ENCODE results near the gene HMG20A.

HMG20A gene

DNA sequence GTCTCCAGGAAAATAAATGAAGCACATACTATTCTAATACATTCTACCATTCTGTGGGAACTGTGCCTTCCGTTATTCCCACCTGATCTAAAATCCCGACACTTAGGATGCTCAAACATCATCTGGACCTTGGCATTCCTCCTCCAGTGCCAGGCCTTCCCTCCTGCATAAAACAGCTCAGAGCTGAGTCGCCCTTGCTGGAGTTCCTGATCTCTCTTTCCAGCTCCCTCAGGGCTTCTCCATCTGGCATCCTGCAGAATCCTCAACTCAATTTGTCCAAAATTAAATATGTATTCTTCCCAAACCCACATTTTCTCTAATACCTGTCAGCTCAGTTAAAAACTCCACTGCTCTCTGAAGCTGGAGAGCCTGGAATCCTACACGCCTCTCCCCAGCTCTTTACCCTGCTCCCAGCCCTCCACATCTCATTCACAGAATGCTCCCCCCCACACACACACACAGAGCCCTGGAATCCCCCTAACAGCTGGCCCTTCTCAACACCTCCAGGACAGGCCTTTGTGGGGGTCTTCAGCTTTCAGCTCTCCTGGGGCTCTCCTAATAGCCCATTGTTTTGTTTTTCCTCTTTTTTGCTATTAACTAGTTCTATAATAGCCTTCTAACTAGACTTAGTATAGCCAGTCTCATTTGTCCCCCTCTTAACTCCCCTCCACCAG, 78.5 kb downstream of the HMG20A start:
- no peak for DNase-seq (ENCODE audit: low read depth)

DNA sequence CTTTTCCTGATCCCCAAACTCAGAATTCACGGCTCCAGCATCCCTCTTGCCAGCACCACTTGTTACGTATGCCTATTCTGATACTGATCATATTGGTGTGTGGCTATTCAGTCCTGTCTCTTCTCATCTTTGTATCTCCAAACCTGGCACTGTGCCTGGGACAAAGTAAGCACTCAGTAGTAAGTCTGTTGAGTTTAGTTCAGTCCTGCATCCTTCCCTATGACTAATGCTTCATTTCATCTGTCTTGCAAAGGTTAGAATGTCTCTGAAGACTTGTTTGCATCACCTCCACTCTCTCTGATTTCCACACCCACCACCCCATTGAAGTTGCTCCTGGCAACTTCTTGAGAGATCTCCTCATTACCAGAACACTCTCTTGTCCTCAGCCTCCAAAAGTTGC, 80.3 kb downstream of the HMG20A start:
- no peak for DNase-seq (ENCODE audit: low read depth)

DNA sequence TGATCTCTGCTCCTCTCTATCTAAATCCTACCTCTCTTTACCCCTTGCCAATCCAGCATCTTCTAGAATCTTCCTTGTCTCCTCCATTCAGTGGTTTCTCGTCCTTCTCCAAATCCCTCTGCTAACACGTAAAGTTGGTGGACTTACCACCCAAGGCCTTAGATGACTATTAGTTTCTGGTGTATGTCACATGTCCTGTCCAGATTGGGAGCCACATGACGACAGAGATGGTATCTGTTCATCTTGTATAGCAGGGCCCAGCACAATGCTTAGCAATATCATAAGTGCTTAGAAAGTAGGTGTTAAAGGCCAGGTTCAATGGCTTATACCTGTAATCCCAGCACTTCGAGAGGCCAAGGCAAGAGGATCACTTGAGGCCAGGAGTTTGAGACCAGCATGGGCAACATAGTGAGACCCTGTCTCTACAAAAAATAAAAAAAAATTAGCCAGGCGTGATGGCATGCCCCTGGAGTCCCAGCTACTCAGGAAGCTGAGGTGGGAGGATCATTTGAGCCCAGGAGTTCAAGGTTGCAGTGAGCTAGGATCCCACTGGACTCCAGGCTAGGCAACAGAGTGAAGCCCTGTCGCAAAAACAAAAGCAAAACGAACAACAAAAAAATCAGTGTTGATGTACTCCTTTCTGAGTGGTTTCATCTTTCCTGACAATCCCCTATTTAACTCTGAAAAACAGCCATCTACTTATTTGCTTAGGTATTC, 81.8 kb downstream of the HMG20A start:
- DNase-seq (ENCODE audit: low read depth), result no peak

DNA sequence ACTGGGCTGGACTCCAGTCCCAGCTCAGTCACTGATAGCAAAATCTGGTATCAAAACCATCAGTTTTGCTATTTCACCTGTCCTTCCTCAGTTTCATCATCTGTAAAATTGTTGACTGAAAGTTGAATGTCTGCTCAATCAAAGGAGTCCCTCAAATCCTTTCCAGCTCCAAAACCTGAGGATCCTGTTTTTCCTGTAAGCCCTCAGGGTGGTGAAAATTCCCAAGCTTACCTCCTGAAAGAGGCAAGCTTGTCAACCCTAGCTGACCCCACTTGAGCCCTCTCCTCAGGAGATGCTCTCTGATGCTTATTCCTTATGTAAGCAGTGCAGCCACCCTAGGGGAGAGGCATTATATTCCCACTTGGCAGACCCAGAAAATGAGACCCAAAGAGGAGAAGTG, 82.6 kb downstream of the HMG20A start:
- DNase-seq (ENCODE audit: low read depth), result no peak

DNA sequence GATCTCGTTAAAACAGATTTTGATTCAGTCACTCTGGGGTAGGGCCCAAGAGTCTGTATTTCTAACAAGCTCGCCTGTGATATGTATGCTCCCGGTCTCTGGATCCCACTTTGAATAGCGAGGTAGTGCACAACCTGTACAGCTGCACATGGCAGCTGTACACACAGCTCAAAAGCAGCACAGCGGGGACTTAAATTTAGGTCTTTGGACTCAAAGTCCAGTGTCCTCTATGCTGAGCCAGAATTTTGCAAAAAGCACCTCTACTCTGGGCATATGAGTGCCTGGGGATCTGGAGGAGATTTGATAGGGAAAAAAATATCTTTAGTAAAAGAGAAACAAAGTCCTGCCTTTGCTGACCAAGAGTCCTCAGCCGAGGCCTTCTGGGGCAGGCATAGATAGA, 83.1 kb downstream of the HMG20A start:
- no peak for DNase-seq (ENCODE audit: low read depth)

DNA sequence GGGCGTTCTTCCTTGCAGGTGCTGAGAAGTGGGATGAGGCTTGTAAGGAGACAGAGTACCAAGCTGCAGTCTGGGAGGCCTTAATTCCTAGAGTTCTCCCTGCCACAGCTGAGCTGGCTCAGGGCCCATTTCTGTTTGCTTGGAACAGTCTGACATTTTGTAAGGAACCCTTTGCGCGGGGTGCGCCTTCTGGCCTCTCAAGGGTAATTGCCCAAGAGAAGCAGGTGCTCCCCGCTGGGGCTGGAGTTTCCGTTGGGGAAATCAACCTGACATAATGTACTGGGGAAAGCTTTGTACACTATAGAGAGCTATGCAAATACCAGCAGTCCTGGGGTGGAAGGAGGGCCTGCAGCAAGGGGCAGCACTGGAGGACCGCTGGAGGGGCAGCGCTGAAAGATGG, 83.6 kb downstream of the HMG20A start:
- DNase-seq (ENCODE audit: low read depth), result no peak

DNA sequence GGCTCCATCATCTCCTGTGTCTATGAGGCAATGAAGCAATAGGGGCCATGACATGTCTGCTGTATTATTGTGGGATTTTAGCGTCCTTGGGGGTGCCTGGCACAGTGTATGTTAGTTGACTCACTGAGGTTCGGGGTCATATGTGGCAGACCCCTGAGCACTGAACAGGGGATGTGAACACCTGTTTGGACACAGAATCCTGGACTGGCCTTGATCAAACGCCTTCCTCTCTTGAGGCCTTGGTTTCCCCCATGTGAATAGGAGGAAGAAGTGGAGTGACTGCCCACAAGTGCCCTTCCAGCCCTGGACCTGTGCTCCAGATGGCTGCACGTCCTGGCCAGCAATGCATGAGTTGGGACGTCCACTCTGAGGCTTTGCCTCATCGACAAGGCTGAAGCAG, 84.2 kb downstream of the HMG20A start:
- DNase-seq (ENCODE audit: low read depth), result no peak

DNA sequence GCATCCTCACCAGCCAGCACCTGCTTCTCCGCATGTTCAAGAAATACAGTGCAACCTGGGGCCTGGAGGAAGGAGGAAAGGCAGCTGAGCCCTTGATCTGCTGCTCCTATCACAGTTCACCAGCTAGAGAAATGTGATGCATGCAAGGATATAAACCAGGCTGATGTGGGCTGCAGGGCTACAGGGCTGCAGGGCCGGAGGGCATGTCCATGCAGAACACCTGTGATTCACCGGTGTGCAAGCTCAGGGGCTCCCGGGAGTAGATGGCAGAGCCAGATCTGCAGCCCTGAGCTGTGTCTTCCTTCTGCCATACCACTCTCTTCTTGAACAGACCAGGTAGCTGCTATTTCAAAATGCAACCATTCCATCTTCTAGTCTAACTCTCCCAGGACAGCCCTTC, 84.9 kb downstream of the HMG20A start:
- DNase-seq (ENCODE audit: low read depth), result no peak

DNA sequence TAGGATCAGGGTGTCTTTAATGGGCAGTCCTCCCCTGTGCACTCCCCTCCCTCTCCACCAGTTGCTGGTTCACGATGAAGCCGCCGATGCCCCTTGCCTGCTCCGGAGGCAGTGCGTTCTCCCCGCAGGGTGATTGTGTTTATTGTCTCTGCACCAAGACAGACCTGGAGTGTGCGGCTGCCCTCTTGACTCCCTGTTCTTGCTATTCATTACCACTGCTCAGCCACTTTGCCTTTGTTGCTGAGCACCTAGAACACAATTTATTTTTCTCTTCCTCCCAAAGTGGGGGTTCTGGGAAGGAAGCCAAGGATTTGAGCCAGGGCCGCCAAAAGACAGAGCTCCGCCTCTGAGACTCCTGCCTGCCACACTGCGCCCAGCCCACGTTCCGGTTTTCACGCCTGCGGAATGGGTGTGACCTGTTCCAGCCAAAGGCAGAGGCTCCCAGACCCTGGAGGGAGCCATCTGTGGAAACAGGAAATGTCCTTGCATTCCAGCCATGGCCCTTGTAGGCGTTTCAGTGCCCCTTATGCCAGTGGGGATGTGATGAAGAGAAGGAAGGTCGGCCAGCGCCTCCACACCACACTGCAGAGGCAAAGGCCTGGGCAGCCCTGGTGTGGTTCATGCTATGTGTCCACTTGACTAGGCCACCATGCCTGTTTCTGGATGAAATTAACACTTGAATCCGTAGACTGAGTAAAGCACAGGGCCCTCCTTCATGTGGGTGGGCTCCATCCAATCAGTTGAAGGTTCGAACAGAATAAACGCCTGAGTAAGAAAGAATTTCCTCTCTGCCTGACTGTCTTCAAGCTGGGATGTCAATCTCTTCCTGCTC, 85.8 kb downstream of the HMG20A start:
- no peak for DNase-seq (ENCODE audit: low read depth)

DNA sequence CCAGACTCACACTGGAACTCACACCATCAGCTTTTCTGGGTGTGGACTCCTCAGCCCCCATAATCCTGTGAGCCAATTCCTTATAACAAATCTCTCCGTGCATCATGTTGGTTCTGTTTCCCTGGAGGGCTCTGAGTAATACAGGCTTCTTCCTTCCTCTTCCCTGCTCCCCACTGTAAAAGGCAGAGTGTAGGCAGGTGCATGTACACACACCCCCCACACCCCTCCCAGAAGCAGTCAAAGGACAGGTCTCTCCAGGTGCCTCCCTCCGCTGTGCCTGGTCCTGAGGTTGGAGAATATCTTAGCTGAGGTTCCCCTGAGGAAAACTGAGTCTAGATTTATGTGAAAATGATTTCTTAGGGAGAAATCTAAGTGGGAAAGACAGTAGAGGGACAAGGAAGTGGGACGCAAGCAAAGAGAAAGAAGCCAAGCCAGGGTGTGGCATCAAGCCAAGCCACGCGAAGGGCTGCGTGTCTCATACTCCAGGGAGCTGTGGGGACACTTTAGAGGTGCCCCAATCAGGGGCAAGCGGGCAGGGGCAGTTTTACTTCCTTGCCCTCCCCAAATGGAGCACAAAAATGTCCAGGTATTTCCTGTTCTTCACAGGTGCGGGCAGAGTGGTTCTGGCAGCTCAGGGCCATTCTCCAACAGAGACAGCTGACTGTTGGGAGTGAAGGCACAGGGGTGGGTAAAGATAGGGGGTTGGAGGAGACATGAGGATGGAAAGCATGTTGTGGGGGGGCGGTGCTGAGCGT, 86.6 kb downstream of the HMG20A start:
- no peak for DNase-seq (ENCODE audit: low read depth)

DNA sequence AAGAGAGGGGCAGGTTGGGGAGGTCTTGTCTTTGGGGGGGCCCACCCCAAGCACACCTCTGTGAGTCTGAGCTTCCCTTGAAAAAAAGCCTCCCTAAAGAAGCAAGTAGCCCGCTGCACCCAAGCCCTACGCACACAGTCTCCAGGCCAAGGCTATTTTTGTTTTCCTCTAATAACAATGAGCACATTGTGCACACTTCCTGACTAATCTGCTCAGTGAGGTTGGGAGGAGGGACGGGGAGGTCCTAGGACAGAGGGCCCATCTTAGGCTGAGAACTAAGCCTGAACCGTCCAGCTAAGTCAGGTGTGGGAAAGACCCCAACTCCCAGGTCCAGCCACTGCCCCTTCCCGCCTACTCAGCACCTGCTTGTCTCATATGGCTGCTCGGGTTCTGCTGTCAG, 87.2 kb downstream of the HMG20A start:
- no peak for DNase-seq (ENCODE audit: low read depth)

DNA sequence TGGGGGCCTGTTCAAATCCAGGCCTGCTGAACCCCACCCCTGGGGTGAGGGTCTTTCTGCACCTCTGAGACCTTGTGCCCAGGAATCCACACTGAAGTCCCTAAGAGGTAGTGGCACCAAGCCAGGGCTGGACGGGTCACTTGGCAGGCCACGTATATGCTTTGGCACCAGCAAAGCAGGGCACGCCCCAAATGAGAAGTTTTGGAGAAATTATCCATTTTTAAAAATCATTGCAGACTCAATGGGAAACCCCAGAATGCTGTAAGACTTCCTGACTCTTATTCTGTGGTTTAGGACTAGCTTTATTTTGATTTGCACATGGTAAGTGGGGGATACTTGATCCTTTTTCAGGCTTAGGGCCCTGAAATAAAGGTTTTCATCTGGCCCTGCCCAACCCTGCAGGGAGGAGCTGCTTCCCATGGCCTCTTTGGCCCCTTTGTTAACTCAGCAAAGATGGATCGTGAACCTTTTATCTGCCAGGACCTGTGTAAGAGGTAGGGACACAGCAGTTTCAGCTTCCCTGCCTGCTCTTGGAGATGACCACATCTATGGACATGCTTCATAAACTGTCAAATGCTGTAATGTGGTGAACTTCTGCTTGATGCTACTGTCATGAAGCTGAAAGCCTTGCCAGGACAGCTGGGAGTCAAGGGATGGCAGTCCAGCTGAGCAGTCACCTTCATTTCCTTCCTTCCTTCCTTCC, 88.0 kb downstream of the HMG20A start:
- no peak for DNase-seq (ENCODE audit: low read depth)

DNA sequence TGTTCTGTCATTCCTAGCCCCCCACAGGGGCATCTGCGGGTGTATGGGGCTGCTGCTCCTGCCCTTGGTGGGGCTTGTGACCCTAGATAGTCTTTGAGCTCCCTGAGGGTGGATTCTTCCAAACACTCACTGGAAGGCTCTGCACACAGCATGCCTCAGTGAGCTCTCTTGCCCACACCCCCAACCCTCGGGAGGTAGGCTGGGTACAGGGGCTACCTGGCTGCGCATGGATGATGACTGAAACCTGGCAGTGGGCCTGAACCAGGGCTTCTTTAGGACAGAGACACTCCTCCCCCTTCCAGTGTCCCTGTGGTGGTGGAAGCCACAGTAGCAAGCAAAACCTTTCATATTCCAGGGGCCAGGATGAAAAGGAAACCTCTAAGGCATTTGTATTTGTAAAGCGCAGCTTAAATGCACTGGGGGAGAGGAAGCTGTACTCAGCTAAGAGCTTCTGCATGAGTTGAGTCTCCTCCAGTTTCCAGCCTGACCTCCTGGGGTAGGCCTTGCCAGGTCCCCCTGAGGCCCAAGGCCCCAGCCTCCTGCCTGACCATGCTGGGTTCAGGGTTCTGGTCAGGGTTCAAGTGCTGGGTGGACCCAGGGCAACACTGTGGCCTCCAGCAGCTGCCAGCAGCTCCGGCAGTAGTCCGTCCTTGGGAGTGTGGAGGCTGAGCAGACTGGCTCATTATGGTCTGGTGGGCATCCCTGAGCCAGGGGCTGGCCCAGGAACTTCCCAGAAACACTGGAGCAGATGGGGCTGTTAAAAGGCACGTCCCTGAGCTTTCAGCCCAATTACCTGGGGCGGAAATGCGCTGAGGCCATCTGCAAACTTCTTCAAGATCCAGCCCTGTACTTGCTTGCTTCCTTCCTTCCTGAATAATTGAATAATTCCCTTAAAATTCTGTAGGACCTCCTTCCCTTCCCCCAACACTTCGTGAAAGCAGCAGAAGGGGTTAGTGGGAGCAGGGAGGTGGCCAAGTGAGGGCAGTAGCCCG, 89.7 kb downstream of the HMG20A start:
- no peak for DNase-seq (ENCODE audit: low read depth)

DNA sequence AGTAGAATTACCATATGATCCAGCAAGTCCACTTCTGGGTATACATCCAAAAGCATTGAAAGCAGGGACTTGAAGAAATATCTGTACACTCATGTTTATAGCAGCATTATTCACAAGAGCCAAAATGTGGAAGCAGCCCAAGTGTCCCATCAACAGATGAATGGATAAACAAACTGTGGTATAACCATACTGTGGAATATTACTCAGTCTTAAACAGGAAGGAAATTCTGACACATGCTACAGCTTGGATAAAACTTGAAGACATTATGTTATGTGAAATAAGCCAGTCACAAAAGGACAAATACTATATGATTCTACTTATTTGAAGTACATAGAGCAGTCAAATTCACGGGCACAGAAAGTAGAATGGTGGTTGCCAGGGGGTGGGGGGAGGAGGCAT, 91.2 kb downstream of the HMG20A start:
- DNase-seq (ENCODE audit: low read depth), result no peak

DNA sequence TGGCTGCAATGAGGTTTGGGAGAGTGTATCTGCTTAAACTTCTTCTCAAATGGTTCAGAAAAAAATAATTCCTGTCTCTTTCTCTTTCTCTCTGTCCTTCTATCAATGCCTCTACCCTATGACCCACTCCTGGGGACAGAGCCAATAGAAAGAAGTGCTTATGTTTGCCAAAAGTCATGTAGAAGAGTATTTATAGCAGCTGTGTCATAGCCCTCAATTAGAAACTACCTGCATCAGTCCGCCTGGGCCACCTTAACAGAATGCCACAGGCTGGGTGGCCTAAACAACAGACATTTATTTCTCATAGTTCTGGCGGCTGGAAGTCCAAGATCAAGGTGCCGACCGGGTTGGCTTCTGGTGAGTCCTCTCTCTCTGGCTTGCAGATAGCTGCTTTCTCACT, 92.5 kb downstream of the HMG20A start:
- DNase-seq (ENCODE audit: low read depth), result no peak

DNA sequence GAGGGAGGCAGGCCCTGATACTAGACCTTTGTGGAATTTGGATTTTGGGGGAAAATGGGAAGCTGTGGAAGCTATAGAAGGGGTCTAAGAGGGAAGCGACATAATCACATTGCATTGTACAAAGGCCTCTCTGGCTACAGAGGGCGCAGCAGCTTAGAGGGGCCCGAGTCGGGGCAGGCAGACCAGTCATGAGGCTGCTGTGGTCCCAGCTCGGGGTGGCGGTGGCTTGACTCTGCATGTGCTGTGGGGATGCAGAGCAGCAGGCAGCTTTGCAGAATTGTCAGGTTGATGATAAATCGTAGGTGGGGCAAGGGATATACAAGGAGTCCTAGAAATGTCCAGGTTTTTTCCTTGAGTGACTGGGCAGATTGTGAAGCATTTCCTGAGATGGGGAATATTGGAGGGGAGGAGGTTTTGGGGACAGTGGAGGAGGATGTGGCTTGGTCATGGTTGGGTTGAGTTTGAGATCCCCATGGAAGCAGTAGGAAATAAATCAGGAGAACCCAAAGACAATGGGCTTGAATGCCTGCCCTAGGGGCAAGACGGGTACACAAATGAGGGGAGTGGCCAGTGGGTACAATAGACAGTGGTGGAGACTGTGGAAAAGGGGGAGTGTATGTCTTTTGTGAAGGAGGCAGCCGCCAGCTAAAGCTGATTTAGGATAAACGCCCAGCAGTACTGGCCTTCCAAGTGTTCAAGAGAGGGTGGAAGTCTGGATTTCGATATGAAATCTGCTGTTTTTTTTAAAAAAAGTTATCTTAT, 94.1 kb downstream of the HMG20A start:
- no peak for DNase-seq (ENCODE audit: low read depth)

DNA sequence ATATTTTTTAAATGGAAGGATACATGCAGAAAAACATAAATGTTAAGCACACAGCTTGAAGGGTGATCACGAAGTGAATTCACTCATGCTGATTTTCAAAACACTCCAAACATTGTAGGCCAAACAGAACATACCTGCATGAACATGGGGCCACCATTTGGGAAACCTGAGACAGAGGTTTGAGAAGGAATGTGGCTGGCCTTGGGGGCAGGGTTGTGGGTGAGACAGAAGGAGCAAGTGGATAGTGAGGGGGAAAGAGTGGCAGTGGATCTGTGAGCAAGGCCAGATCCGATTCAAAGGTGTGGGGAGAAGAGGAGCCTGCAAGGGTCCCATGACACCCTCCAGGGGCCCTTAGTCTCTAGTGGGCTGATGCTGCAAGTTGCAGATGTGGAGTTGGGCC, 94.9 kb downstream of the HMG20A start:
- DNase-seq (ENCODE audit: low read depth), result no peak

DNA sequence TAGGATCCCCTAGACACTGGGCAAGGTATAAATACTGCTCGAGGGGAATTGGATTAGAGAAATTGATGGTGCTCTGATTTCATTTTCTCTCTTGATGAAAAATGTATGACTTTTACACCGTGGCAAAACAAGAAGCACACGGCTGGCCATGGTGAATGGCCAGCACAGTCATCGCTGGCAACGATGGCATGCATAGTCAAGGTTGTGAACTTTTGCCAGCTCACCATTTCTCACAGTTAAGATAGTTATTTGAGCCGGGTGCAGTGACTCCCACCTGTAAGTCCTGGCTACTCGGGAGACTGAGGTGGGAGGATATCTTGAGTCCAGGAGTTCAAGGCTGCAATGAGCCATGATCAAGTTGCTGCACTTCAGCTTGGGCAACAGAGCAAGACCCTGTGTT, 95.4 kb downstream of the HMG20A start:
- DNase-seq (ENCODE audit: low read depth), result no peak

DNA sequence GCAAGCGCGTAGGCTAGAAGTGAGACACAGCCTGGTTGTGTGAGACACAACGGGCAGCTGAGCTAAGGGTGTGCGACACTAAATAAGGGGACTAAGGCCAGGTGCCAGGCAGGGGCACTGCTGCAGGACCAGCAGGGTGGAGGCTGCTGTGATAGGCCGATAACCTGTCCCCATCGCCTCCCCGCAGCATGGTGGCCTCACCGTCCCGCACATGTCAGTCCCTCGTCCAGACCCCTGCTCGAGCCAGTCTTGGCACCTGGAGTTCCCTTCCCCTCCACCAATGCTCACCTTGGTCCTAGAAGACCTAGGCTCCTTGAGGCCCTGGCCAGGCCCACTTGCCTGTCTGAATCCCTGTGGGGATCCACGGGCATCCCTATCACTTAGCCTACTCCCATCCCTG, 96.1 kb downstream of the HMG20A start:
- DNase-seq (ENCODE audit: low read depth), result no peak

DNA sequence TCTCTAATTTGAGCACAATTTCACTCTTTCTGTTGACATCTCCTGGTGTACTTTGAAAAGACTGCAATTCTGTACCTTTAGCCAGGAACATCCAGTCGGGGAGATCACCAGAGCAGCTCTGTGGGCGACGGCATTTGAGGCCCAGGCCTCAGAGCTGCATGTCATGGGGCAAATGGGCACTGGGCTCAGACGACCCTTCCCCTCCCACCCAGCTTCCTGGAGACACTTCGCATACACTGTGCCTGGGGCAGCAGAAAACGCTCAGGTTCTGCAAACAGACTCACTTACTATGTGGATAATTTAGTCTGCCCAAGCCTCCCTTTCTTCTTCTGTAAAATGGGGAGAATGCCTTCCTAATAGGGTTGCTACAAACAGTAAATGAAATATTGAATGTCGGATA, 96.9 kb downstream of the HMG20A start:
- DNase-seq (ENCODE audit: low read depth), result no peak
